EL (cell line): Measurements from ENCODE around the gene KRTAP5-3.
"Not testable (repeated sequence)": the region's sequence is repeated elsewhere in the genome, so short reads cannot be mapped to it uniquely, and the experiment has no call there.

Experiments
- DNase-seq: peaks from one replicate; pipeline ENCODE4 v3.0.0-alpha.2; 2016

KRTAP5-3 gene

DNA sequence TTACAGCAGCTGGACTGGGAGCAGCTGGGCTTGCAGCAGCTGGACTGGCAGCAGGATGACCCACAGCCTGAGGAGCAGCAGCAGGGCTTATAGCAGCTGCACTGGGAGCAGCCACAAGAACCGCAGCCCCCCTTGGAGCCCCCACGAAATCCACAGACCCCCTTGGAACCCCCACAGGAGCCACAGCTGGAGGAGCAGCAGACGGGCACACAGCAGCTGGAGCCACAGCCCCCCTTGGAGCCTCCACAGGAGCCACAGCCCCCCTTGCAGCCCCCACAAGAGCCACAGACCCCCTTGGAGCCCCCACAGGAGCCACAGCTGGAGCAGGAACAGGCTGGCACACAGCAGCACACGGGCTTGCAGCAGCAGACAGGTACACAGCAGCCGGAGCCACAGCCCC lies 362 bp downstream of the KRTAP5-3 start:
- not testable (repeated sequence) for DNase-seq

DNA sequence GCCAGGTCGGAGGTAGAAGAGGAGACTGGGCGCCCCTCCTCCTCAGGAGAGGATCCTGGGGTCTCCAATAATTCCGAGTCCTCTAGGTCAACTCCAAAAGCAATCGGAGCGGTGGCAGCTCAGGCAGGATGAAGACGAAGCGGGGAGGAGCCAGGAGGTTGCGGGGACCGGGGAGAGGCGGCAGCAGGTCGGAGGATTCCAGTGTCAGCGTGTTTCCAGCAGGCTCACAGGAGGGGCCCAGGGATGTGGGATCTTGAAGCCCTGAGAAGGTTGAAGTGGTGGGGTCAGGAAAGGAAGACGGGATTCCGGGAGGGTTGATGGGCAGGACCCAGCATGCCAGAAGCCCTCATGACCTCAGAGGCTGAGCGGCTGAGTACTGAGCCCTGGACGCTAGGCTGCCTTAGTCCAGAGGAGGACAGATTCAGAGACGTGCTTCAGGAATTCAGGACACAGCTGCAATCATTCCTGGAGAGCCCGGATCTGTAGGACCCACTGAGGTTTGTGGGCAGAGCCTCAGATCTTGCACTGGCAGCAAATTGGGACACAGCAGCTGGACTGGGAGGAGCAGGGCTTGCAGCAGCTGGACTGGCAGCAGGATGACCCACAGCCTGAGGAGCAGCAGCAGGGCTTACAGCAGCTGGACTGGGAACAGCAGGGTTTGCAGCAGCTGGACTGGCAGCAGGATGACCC lies 962 bp downstream of the KRTAP5-3 start:
- DNase-seq: not testable (repeated sequence)

DNA sequence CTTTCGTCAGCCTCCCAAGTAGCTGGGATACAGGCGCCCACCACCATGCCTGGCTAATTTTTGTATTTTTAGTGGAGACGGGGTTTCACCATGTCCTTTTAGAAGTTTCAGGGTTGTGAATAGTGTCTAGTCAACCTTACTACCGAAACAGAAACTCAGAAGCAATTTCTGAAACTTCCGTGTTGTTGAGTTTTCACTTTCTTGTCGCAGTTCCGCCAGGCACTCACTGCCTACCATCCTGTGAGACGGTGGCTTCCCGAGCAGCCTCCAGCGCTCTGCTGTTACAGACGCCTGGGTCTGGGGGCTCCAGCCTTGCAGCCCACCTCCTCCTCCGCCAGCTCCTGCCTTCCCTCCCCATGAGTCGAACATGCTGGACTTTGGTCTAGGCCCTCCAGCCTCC lies 2.3 kb downstream of the KRTAP5-3 start:
- DNase-seq: not testable (repeated sequence)

DNA sequence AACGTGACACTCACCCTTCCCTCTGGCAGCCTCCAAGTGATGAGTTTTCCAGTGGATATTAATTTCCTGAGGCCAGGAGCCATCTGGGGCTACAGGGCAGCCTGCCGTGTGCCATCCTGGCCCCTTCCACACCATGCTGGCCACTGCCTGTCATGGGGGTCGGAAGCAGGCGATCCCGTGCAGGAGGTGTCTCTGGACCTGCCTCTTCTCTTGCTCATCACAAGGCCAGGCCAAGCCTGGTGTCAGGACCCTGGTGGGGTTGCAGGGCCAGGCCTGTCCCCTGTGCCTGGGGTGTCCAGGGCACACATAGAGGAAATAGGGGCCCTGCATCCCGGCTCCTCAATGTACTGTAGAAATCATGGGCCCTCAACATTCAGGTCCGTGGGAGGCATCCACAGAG lies 3.6 kb downstream of the KRTAP5-3 start:
- no peak for DNase-seq

DNA sequence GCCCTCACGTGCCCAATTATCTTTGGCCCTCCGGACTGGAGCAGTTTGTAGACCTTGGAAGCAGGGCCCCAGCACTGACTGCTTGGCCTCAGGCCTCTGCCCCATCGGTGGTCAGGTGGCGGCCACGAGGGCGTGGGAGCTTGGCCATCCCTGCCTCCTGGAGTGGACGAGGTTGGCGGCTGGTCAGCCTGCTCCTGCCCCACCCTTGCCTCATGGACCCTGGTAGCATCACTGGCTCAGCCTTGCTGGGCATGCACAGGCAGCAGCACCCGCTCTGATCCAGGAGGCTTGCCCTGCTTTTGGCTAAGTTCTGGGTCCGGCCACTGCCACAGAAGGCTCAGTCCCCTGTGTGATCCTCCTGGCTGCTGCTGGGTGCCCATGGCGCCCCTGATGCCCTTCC lies 4.1 kb downstream of the KRTAP5-3 start:
- no peak for DNase-seq

DNA sequence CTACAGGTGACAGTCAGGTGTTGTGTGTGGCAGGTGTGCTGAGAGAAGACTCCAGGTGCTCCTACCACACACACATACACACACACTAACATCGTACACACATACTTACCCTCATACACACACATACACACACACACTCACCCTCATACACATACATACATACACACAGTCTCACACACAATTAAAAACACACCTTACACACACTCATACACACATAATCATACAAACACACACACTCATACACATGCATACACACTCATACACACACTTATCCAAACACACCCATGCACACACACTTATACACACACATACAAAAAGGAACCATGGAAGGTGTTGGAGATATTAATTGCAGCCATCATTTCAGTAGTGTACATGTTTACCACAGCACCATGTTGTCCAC lies 4.6 kb downstream of the KRTAP5-3 start:
- DNase-seq: no peak

DNA sequence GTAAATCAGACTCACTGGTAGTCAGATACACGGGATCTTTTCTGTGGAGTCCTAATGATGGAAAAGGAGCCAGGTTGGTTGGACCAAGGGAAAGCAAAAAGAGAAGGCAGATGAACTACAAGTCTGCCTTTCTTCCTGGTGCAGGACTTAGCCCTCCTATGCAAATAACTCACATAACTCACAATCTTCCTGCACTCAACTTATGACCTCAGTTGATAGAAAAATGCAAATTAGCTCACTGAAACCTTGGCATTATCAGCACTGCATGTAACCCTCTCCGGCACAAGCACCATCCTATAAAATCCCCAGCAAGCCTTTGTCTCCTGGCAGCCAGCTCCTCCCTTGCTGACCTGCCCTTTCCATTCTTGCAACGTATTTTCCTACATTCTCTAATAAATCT lies 6.6 kb downstream of the KRTAP5-3 start:
- not testable (repeated sequence) for DNase-seq

DNA sequence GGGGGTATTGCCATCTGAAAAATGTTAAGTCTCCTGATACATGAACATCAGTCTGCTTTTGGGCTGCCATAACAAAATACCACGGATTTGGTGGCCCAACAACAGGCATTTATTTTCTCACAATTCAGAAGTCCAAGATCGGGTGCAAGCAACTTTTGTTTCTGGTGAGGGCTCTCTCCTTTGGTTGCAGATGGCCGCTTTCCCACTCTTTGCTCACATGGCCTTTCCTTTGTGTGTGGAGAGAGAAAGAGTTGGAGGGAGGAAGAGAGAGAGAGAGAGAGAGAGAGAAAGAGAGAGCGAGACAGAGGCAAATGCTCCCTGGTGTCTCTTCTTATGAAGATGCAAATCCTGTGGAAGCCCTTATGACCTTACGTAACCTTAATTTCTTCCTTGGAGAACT lies 7.6 kb downstream of the KRTAP5-3 start:
- no peak for DNase-seq

DNA sequence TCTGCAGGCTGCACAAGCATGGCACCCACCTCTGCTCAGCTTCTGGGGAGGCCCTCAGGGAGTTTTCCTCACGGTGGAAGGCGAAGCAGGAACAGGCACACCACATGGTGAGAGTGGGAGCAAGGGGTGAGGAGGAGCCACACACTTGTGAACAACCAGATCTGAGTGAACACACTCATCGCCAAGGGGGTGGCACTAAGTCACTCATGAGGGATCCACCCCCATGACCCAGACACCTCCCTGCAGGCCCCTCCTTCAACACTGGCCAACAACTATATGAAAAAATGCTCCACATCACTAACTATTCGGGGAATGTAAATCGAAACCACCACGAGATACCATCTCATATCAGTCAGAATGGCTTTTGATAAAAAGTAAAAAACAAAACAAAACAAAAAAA lies 9.4 kb downstream of the KRTAP5-3 start:
- DNase-seq: peak; percentile 67

DNA sequence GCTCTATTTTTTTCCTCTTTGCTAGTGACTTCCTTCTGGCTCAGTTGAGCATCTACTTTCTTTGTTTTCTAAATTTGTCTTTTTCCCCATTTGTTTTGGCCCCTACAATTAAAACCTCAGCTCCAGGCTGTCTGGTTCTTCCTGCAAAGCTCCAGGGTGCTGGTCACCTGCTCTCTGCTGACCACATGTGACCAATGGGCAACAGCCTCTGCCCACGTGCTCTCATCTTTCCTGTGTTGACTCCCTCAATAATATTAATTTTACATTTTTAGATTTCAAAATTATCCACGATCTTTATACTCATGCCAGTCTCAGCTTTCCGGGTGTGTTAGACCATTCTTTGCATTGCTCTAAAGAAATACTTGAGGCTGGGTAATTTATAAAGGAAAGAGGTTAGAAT lies 9.9 kb downstream of the KRTAP5-3 start:
- DNase-seq: not testable (repeated sequence)

DNA sequence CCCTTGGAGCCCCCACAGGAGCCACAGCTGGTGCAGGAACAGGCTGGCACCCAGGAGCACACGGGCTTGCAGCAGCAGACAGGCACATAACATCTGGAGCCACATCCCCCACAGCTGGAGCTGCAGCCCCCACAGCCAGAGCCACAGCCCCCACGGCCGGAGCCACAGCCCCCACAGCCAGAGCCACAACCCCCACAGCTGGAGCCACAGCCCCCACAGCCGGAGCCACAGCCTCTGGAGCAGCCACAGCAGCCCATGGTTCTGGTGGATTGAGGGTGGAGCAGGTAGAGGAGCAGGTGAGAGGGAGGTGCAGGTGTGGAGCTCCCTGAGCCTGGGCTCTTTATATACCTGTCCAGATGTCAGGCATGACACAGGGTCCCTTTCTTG lies 10.3 kb downstream of the KRTAP5-3 start, which contains the start of gene KRTAP5-2:
KRTAP5-2 (minus strand) TSS at position 301 of the 387 bp plus-strand sequence; CDS start at position 257, 44 bp downstream.
- no peak for DNase-seq

DNA sequence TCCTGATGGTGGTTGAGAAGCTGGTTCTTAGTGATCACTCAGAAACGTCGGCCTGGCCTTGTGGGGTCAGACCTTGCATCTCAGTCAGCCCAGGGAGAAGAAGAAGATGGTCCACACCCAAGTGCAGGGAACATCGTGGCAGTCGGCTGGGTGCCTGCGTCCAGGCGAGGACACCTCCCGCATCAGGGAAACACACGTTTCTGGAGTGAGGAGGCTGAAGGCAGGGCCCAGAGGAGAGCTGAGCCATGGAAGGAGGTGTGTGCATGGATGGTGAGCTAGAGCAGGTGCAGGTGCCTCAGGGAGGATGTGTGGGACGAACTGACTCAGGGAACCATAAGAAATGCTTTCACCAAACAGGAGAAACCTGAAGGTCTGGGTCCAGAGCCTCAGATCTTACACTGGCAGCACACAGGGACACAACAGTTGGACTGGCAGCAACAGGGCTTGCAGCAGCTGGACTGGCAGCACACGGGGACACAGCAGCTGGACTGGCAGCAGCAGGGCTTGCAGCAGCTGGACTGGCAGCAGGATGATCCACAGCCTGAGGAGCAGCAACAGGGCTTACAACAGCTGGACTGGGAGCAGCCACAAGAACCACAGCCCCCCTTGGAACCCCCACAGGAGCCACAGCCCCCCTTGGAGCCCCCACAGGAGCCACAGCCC lies 10.8 kb downstream of the KRTAP5-3 start:
- no peak for DNase-seq

DNA sequence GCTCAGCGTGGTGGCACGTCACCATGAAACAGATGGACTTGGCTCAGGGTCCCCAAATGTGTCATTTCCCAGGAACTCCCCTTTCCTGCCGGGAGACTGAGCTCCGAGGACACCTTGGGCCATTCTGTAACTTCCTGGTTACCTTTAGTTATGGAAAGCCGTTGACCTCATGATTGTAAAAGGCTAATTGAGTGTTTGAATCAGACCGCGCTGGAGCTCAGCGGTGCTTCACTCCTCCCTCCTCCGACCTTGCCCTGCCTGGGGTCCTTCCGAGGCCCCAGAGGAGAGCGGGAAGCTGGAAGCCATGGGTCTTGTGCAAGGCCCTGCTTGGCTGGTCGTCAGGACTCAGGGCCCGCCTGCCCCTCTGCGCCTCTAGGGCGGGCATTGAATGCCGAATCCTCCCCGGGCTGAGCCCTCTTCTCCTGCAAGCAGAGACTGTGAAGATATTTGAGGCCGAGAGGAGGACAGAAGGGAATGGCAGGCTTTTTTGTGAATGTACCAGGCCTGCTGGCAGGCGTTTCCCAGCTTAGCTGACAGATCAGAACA lies 11.6 kb downstream of the KRTAP5-3 start:
- DNase-seq: not testable (repeated sequence)

DNA sequence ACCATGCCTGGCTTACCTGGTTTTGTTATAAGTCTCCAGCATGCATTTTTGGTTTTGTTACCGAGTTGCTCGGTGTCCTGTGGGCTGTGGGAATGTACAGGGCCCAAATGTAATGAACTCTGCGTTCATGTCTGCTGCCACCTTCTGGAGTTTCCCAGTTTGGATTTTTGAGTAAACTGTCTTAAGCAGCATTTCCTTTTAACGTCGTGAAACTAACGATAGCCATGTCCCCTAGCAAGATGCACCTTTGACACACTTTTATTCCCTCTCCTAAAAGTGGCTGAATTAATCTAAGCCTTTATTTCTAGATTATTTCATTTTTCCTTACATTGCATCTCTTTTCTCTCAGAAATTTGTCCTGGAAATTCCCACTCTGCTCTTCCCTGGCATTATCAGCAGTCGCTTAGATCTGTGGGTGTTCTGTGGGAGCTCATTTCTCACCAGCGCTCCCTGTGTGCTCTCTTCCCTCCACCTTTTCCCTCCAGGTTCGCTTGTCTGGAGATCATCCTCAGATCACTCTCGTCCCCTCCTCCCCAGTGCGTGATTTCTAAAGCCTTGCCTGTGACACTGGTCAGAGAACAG lies 12.2 kb downstream of the KRTAP5-3 start:
- DNase-seq: peak; percentile 11

DNA sequence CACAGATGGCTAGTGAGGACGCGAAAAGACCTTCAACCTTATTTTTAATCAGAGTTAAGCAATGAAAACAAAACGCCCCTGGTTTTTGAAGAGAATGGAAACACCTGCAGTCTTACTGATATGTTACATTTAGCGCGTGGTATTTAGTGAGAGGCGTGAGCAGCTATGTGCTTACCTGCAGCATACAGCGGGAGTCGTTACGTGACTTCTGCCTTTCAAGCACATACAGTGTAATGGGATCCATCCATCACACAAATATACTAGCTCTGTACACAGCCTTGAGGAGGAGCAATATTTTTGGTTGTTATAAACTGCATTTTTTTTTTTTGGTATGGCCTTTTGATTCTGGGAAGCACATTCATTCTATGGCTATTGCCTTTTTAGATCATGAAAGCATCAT lies 15.6 kb downstream of the KRTAP5-3 start:
- DNase-seq: no peak

DNA sequence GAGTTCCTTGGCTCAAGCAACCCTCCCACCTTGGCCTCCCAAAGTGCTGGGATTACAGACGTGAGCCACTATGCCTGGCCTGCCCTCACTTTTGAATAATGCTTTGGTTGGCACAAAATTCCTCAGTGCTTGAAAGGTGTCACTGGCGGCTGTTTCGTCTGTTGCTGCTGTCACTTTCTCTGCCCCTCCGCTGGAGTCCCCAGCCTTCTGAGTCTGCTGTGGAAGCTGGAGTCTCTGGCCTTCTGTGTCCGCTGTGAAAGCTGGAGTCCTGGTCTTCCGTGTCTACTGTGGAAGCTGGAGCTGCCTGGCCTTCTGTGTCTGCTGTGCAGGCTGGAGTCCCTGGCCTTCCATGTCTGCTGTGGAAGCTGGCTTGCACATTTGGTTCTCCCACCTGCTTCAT lies 18.3 kb downstream of the KRTAP5-3 start:
- no peak for DNase-seq

DNA sequence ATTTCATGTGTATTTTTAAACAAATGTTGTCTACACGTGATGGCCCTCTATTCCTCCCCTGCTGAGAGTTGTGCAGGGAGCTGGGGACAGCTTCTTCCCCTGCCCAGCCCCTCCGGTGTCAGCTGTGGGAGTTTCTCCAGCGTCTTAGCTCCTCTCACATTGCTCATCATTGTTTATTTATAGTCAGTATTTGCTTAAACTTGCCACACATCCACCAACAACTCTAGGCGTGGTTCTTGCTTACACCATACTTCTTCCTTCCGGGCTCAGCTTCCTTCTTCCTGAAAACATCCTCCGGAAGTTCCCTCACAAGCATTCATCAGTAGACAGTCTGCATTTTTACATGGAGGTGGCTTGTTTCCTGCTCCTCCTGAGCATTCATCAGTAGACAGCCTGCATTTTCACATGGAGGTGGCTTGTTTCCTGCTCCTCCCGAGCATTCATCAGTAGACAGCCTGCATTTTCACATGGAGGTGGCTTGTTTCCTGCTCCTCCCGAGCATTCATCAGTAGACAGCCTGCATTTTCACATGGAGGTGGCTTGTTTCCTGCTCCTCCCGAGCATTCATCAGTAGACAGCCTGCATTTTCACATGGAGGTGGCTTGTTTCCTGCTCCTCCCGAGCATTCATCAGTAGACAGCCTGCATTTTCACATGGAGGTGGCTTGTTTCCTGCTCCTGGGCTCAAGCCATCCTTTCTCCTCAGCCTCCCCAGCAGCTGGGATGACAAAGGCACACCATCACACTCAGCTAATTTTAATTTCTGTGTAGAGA lies 18.9 kb downstream of the KRTAP5-3 start:
- DNase-seq: not testable (repeated sequence)

DNA sequence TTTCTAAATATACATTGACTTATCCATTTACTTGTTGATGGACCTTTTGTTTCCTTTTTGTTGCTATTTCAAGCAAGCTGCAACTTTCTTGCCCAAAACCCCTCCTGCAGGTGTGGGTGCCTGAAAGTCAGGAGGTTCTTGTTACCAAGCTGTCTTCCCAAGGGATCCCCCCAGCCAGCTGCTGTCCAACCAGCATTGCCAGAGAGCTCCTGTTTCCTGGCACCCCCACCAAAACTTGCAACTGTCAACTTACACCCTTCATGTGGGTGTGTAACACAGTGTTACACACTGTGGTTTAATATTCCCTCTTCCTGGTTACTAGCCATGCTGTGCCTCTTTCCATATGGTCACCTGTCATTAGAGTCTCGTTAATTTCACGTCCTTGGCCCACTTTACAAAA lies 21.6 kb downstream of the KRTAP5-3 start:
- DNase-seq: no peak

DNA sequence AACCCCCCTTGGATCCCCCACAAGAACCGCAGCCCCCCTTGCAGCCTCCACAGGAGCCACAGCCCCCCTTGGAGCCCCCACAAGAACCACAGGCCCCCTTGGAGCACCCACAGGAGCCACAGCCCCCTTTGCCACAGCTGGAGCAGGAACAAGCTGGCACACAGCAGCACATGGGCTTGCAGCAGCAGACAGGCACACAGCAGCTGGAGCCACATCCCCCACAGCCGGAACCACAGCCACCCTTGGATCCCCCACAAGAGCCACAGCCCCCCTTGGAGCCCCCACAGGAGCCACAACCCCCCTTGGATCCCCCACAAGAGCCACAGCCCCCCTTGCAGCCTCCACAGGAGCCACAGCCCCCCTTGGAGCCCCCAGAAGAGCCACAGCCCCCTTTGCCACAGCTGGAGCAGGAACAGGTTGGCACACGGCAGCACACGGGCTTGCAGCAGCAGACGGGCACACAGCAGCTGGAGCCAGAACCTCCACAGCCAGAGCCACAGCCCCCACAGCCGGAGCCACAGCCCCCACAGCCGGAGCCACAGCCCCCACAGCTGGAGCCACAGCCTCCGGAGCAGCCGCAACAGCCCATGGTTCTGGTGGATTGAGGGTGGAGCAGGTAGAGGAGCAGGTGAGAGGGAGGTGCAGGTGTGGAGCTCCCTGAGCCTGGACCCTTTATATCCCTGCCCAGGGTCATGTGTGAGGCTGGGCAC lies 23.4 kb downstream of the KRTAP5-3 start, which contains the start of gene KRTAP5-1:
KRTAP5-1 (minus strand) TSS at position 623 of the 710 bp plus-strand sequence; CDS start at position 589, 34 bp downstream.
- DNase-seq: not testable (repeated sequence)

DNA sequence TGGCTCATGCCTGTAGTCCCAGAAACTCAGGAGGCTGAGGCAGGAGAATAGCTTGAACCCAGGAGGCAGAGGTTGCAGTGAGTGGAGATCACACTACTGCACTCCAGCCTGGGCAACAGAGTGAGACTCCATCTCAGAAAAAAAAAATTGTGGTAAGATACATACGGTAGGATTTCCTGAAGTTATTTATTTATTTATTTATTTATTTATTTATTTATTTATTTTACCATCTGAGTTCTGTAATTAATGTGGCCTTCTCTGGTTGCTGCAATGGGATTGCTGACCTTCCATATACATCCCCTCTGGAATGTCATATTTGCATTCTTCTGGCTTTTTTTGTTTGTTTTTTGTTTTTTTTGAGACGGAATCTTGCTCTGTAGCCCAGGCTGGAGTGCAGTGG lies 25.4 kb downstream of the KRTAP5-3 start:
- not testable (repeated sequence) for DNase-seq

DNA sequence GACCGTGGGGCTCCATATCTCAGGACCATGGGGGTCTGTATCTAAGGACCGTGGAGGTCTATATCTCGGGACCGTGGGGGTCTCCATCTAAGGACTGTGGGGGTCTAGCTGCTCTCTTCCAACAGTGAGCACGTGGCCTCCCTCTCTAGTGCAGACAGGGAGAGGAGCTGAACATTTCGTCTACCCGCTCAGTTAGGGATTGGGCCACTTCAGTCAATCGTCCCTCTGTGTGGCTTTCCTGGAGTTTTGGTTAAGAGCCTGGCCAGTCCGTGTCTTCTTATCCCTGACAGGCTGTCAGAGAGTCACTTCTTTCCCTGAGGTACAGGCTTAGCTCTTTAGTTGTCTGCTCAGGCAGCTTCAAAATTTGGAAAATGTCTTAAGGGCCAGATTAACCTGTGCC lies 26.3 kb downstream of the KRTAP5-3 start:
- DNase-seq: no peak

DNA sequence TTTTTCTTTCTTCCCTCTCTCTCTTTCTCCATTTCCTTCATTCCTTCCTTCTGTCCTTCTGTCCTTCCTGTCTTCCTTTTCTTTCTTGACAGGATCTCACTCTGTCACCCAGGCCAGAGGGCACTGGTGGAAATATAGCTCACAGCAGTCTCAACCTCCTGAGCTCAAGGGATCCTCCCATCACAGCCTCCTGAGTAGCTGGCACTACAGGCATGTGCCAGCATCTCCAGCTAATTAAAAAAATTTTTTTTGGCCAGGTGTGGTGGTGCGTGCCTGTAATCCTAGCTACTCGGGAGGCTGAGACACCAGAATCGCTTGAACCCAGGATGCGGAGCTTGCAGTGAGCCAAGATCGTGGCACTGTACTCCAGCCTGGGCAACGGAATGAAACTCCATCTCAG lies 31.4 kb downstream of the KRTAP5-3 start:
- DNase-seq: no peak
